Ovary (tissue), 3 donors: ENCODE data around the gene SORT1.

Experiments
- POLR2A ChIP-seq: fragments of 450-650 bp; IDR thresholded peaks from one replicate; pipeline ENCODE4 v1.6.1; 2017; ENCODE audit warnings: antibody characterized with exemption, mild to moderate bottlenecking, moderate library complexity
- TF ChIP-seq, protein P1 (sequence below), 3 donors: fragments of 450-650 bp in 2 of 3; fragments of 200-600 bp in 1 of 3; IDR thresholded peaks; one replicate each; pipeline versions ENCODE4 v1.5.1 to v1.8.0; 2016 to 2022; ENCODE audit warnings: antibody characterized with exemption in 3 of 3, mild to moderate bottlenecking in 1 of 3
- donor health status: DM: no; HTN: no; CAD: no.

DNA sequence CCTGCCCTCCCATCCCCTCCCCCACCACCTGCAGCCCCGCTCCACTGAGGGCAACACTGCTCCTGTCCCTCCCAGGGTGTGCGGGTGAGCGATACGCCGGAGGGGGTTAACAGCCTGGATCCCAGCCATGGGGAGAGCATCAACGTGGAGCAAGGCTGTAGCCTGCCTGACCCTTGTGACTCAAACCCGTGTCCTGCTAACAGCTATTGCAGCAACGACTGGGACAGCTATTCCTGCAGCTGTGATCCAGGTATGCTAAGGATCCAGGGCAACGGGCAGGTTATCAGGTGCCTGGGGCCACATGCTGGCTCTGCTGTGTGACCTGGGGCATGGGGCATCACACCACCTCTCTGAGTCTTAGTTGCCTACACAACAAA, 133.4 kb downstream of the SORT1 start:
- TF ChIP-seq, protein P1, sequence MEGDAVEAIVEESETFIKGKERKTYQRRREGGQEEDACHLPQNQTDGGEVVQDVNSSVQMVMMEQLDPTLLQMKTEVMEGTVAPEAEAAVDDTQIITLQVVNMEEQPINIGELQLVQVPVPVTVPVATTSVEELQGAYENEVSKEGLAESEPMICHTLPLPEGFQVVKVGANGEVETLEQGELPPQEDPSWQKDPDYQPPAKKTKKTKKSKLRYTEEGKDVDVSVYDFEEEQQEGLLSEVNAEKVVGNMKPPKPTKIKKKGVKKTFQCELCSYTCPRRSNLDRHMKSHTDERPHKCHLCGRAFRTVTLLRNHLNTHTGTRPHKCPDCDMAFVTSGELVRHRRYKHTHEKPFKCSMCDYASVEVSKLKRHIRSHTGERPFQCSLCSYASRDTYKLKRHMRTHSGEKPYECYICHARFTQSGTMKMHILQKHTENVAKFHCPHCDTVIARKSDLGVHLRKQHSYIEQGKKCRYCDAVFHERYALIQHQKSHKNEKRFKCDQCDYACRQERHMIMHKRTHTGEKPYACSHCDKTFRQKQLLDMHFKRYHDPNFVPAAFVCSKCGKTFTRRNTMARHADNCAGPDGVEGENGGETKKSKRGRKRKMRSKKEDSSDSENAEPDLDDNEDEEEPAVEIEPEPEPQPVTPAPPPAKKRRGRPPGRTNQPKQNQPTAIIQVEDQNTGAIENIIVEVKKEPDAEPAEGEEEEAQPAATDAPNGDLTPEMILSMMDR (IDR thresholded peaks at IDR 0.05), result no peak
- TF ChIP-seq POLR2A, result no peak
